NCI-H1092 treated with DMSO at 0.1 percent for 48 hours (cell line): ENCODE data around the gene SVIP.

Source experiments
- DNase-seq: peaks from one replicate; lab custom pipeline; 2025; lab: John Stamatoyannopoulos, UW

SVIP gene, protein sequence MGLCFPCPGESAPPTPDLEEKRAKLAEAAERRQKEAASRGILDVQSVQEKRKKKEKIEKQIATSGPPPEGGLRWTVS

DNA sequence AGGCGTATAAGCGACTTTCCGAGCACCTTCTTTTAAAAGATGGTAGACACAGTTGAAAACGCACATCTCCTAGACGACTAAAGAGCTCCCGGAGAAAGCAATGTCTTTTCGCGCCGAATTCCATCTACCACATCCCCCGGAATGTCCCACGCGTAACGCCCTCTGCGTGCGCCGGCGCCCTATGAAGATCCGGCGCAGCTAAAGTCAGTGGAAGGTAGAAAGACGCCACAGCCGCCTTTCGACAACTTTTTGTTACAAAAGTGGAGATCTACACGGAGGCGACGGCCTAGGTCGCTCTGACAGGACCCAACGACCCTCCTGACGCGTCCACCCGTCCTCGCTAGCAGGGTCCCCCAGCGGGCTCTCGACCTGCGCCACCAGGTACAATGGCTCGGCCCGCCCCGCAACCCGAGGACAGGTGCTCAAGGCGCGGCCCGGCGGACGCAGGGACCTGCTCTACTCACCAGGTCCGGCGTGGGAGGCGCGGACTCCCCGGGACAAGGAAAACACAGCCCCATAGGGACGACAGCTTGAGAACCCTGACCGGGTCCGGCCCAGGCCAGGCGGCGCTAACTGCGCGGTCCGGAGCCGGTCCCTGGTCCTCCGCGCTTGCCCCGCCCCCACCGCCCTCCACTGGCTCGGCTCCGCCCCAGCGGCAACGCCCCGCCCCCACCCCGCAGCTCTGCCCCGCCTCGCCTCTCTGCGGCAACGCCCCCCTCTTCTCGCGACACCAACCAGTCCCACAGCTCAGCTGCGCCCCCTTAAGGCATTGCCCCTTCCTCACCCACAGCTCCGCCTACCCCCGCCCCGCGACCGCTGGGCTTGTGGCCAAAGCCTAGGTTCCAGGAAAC is at the start of gene SVIP:
SVIP (minus strand) TSS at position 571 of the 851 bp plus-strand sequence; CDS start at position 518, 53 bp downstream.
- DNase-seq = peak; percentile 98

- no peak for DNase-seq
These were observed 49.0 kb upstream of the SVIP start for GRCh38 chr11:22878604-22879003.

GRCh38 chr11:22878039-22878438 is 48.4 kb upstream of the SVIP start:
- DNase-seq = no peak

GRCh38 chr11:22875869-22876473 is 46.4 kb upstream of the SVIP start:
- peak; percentile 87 for DNase-seq

GRCh38 chr11:22869325-22869724 is 39.7 kb upstream of the SVIP start:
- no peak for DNase-seq

DNA sequence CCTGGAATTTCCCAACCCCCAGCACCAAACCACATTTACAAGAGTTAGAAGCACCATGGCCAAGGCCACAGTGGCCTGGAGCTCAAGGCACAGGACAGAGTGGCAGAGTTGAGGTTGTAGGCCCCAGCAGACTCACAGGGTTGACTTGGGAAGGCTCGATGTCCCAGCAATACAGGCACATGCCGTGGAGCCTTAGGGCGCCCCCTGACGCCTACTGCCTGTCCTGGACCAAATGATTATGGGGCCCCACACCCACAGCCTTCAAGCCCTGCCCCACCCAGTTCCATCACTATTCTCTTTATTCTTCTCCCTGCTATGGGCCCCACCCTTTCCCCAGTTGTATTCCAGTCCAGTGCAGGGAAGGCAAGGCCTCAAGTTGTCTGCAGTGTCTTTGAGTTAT is 30.6 kb upstream of the SVIP start, which contains the start of gene CCDC179:
CCDC179 (minus strand) TSS at position 234 of the 400 bp plus-strand sequence; CDS start at position 181, 53 bp downstream.
- no peak for DNase-seq

- no peak for DNase-seq
These were observed 30.2 kb upstream of the SVIP start for GRCh38 chr11:22859756-22860155.

DNA sequence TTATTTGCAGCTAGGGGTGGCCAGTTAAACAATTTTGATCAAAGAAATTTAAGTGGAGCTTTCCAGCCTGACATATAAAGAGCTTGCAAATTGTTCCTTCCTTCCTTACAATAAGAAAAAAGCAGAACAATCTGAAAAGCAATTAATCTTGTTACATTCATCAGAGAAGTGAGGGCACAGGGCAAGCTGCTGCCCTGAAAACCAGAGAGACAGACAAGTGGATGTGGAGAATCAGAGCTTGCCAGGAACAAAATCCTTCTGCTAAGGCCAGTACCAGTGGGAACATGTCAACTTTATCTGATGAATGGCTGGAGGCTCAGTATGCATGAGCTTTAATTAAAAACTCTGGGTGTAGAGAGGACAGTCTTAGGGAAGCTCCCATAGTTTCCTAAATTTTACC is 21.9 kb upstream of the SVIP start:
- DNase-seq = no peak

DNA sequence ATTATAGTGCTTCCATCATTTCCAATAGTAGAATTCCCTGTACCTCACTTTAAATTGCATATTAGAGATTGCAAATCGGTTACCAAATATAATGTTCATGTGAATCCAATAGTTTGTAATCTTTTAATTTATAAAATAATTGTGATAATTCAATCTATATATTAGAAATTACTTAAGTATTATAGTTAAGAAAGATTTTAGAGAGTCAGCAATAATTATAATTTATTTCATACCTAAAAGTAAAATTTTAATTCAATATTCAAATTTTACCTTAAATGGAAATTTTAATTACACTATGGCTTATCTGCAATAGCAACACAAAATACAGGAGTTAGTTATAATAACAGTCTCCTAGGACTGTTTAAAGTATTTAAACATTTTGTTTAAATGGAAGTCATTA is 17.1 kb upstream of the SVIP start:
- no peak for DNase-seq

GRCh38 chr11:22832315-22833015 is 2.9 kb upstream of the SVIP start:
- DNase-seq = no peak

DNA sequence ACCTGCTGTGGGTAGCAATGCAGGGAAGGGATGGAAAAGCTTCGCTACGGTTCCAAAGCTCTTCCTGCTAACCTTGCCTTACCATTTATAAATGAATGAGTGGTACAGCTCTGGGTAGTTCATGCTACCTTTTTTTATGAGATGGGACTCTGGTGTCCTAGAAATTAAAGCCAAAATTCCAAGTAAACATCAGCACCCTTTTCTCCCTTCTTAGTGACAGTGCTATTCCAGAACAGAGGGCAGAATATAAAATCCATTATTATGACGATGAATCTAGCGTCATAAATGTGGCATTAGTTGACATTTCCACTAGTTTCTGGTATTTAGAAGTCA is 447 bp upstream of the SVIP start:
- DNase-seq = no peak

GRCh38 chr11:22828373-22828772 is 1.2 kb downstream of the SVIP start:
- DNase-seq = no peak

DNA sequence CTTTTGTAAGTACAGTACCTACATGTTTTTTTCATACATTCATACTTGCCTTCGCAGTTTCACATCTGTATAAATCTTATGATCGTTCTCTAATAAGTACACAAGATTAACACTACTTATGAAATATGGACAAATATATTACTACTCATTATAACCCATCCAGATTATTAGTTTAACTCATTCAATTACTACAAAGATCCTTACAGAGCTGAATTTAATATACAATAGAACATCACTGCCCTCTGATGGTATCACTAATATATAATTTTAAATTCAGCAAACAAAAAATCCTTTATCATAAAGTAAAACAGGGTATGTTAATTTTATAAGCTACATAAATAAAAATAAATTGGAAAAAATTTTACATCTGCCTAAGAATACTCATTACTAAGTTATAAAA is 7.4 kb downstream of the SVIP start:
- no peak for DNase-seq

GRCh38 chr11:22809893-22810292 is 19.7 kb downstream of the SVIP start:
- DNase-seq = no peak

DNA sequence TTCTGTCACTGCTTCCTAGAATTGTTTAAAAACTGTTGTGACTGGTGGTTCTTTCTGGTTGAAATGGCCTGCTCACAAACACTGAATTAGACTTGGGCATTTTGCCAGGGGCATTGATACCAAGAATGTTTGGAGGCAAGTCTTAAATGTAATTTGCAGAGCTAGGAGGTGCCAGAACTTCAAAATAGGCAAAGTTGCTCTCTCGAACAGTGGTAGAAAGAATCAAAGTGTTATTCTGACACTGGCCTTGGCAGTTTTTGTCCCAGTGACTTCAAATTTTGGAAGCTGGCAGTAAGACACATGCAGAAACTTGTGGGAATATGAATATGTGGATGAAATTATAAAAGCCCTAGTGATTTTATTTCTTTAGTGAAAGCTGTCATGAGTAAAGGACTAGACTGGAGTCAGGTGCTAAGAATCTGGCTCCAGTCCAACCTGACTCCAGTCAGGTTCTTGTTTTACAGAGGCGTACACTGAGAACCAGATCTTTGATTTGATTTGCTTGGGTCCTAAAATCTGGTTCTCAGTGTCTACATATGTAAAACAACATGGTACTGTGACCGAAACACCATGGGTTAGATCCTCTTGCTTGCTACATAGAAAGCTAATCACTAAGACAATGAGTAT is 20.9 kb downstream of the SVIP start:
- no peak for DNase-seq

- DNase-seq = no peak
These were observed 21.6 kb downstream of the SVIP start for GRCh38 chr11:22807855-22808570.

GRCh38 chr11:22807391-22807790 is 22.2 kb downstream of the SVIP start:
- DNase-seq = no peak

DNA sequence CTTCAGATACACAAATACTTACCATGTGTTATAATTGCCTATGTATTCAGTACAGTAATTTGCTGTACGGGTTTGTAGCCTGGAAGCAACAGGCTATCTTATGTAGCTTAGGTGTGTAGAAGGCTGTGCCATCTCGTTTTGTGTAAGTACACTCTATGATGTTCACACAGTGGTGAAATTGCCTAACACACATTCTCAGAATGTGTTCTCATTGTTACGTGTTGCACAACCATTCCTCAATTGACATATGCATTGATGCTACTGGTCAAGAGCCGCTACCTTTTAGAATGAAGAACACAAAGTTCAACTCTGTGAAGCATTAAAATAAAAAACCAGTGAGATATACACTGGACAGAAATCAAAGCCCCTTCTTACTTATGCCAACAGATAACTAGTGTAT is 26.7 kb downstream of the SVIP start:
- DNase-seq = no peak

GRCh38 chr11:22800482-22800881 is 29.1 kb downstream of the SVIP start:
- DNase-seq = no peak

DNA sequence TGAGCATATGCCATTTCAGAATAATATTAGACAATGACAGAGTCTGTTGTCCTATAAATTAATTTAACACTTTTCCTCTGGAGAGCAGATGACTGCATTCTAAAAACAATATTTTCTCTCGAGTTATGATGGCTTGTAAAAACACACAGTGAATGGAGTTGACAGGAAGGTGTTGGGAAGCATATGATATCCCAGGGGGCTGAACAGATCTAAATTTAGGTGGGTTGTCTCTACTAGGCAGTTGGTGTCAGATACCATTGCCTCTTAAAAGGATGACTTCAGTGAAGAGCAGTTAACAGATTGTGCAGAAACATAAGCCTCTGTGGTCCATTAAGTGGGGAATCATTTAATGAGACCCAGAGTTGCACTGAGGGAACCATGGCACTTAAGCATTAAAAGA is 30.7 kb downstream of the SVIP start:
- no peak for DNase-seq

- DNase-seq = no peak
These were observed 32.6 kb downstream of the SVIP start for GRCh38 chr11:22797047-22797446.

DNA sequence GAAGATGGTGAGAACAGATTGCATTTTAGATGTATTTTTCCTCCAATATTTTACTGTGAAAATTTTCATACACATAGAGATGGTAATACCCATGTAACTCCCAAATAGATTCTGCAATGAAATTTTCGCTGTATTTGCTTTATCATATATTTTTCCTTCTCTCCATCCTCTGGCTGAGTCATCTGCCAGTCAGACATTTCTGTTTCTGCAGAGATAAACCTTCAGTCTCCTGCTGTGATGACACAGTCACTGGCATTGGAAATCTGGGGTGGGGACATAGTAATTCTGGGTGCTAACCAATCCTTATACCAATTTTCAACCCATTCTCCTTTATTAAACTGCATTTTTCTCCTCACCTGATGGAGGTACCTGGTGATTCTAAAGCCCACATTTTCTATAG is 33.7 kb downstream of the SVIP start:
- DNase-seq = no peak
